IMR-90 (cell line): Measurements from ENCODE around the gene RC3H2.

ENCODE experiments used
- BHLHE40 ChIP-seq: fragments of 150-350 bp; IDR thresholded peaks from 2 replicates; pipeline ENCODE4 v1.6.1; 2016; ENCODE audit warnings: mild to moderate bottlenecking, low read depth, low read length
- CEBPB ChIP-seq: IDR thresholded peaks from 2 replicates; pipeline ENCODE4 v1.6.1; 2012; ENCODE audit warnings: low read depth, low read length, improper control_type of control experiment
- CTCF ChIP-seq: conservative IDR thresholded peaks from 2 replicates; pipeline ENCODE4 v1.5.1; 2012; ENCODE audit warnings: mild to moderate bottlenecking, low read depth, low read length, improper control_type of control experiment
- MXI1 ChIP-seq: IDR thresholded peaks from 2 replicates; pipeline ENCODE4 v1.6.1; 2012; ENCODE audit warnings: low read depth, mild to moderate bottlenecking, low read length, moderate library complexity, borderline replicate concordance
- NFE2L2 ChIP-seq: fragments of 150-350 bp; IDR thresholded peaks from 2 replicates; pipeline ENCODE4 v1.6.1; 2016; ENCODE audit warnings: low read depth, mild to moderate bottlenecking, low read length
- POLR2A ChIP-seq: IDR thresholded peaks from 2 replicates; pipeline ENCODE4 v1.6.1; 2012; ENCODE audit warnings: mild to moderate bottlenecking, low read depth, low read length
- RAD21 ChIP-seq: IDR thresholded peaks from 2 replicates; pipeline ENCODE4 v1.6.1; 2012; ENCODE audit warnings: low read length, improper control_type of control experiment
- RCOR1 ChIP-seq: IDR thresholded peaks from 2 replicates; pipeline ENCODE4 v1.6.1; 2012; ENCODE audit warnings: mild to moderate bottlenecking, low read length, improper control_type of control experiment; ENCODE audit not compliant: insufficient replicate concordance
- RFX5 ChIP-seq: IDR thresholded peaks from 2 replicates; pipeline ENCODE4 v1.8.0; 2012; ENCODE audit warnings: low read depth, mild to moderate bottlenecking, low read length, moderate library complexity
- SMC3 ChIP-seq: fragments of 150-350 bp; IDR thresholded peaks from 2 replicates; pipeline ENCODE4 v1.6.1; 2016; ENCODE audit warnings: low read depth, mild to moderate bottlenecking, antibody characterized with exemption, low read length, moderate library complexity
- USF2 ChIP-seq: fragments of 150-350 bp; IDR thresholded peaks from 2 replicates; pipeline ENCODE4 v1.6.1; 2017; ENCODE audit warnings: mild to moderate bottlenecking, antibody characterized with exemption, low read length, low read depth

- TF ChIP-seq CTCF = no peak
- no peak for TF ChIP-seq MXI1
- TF ChIP-seq POLR2A = no peak
- TF ChIP-seq BHLHE40 = no peak
- no peak for TF ChIP-seq NFE2L2
- TF ChIP-seq RAD21 = no peak
- TF ChIP-seq CEBPB = no peak
- TF ChIP-seq RCOR1 = no peak
- TF ChIP-seq RFX5 = no peak
- no peak for TF ChIP-seq SMC3
- TF ChIP-seq USF2 = no peak
These were observed 56.8 kb downstream of the RC3H2 start for GRCh38 chr9:122848256-122848943.
